Esophagus muscularis mucosa (tissue), 4 donors: ENCODE data around the gene ACER3. TPM values are rescaled to one million over a fixed set of nuclear protein-coding genes. Genes with fewer than 3 reads are reported as not detected.

Experiments
- DNase-seq: peaks from one replicate; pipeline ENCODE4 v3.0.0-alpha.2; 2017; ENCODE audit errors: extremely low spot score
- H3K27ac ChIP-seq, 4 donors: fragments of 200-600 bp; sonication (generic); replicated peaks in 1 of 4; 1 replicate in 3 of 4; 2 replicates in 1 of 4; pipeline ENCODE4 v1.5.1; 2016 to 2019; ENCODE audit warnings: mild to moderate bottlenecking in 1 of 4
- H3K27me3 ChIP-seq, 4 donors: fragments of 200-600 bp; sonication (generic); one replicate each; pipeline versions ENCODE4 v1.5.1 to v1.6.0; 2016 to 2019
- H3K36me3 ChIP-seq, 4 donors: fragments of 200-600 bp; sonication (generic); one replicate each; pipeline ENCODE4 v1.5.1; 2016 to 2019
- H3K4me1 ChIP-seq, 4 donors: fragments of 200-600 bp; sonication (generic); one replicate each; pipeline ENCODE4 v1.5.1; 2016 to 2019
- H3K4me3 ChIP-seq, 4 donors: fragments of 200-600 bp; sonication (generic); 1 replicate in 2 of 4; 2 replicates in 2 of 4; pipeline ENCODE4 v1.5.1; 2016 to 2019; ENCODE audit warnings: mild to moderate bottlenecking in 4 of 4, moderate library complexity in 1 of 4
- H3K9me3 ChIP-seq, 4 donors: fragments of 200-600 bp; sonication (generic); 1 replicate in 3 of 4; 2 replicates in 1 of 4; pipeline ENCODE4 v1.5.1; 2016 to 2019
- EP300 ChIP-seq: sonication (generic); formaldehyde crosslinking; IDR thresholded peaks from one replicate; pipeline ENCODE4 v1.6.1; 2017; ENCODE audit warnings: antibody characterized with exemption
- POLR2A ChIP-seq: fragments of 450-650 bp; IDR thresholded peaks from one replicate; pipeline ENCODE4 v1.6.1; 2017; ENCODE audit warnings: antibody characterized with exemption, moderate library complexity, mild to moderate bottlenecking, low read depth
- POLR2AphosphoS5 ChIP-seq, 2 donors: sonication (generic); formaldehyde crosslinking; IDR thresholded peaks; one replicate each; pipeline ENCODE4 v1.6.1; 2017; ENCODE audit warnings: antibody characterized with exemption in 2 of 2
- WGBS: methylation state at CpG from one replicate; pipeline ENCODE4 v1.1.5; 2018; 5-methylcytosine and 5-hydroxymethylcytosine counted together
- intact Hi-C: fragments of 100-400 bp; cut with DNase I; formaldehyde crosslinking; loops from one replicate; pipeline ENCODE4 v1.15.1; 2023
- total RNA-seq, 4 donors: library from RNA; depleted of rRNA; stranded (reverse); fragments of >200 nt; gene quantifications; one replicate each; pipeline versions ENCODE4 v1.1.0 to v1.2.1, GENCODE V29; 2016
- TF ChIP-seq, protein P1 (sequence below), 3 experiments: fragments of 200-600 bp in 2 of 3; fragments of 450-650 bp in 1 of 3; sonication (generic) in 2 of 3; IDR thresholded peaks; one replicate each; pipeline ENCODE4 v1.5.1; 2017 to 2019; ENCODE audit warnings: antibody characterized with exemption in 3 of 3, mild to moderate bottlenecking in 2 of 3, moderate library complexity in 1 of 3

The ACER3 gene
- total RNA-seq, 4 donors from 2014 or later, result 10.5 to 12.8 (median 11.2) TPM

DNA sequence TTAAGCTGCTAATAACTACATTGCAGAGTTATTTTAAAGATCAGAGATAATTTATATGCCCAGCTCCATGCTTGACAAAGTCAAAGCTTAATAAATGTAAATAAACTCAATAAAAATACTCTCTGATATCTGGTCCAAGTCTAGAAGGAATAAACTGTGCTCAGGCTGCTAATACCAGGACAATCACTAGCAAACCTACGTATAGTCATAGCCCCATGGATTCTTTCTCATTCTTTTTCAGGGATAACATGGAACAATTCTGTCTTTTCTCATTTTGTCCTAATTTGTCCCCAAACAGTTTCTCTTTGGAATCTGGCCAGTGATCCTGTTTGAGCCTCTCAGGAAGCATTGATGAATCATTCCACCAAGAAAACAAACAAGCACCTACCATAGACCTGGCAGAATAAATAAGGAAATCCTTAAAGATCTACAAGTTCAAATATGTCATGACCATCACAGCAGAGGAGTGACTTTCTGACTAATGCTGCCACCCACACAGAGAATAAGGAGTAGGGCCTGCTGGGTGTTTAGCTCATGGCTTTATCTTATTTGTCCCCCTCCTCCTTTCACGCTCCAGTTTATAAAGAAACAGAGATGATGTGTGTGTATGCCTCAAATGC is 159.4 kb downstream of the ACER3 start:
- intact Hi-C loops, result no loop called here
- no peaks in the 10 kb centered on the region for H3K4me1 ChIP-seq
- peaks cover 0 to 40% (median 14%) of the 10 kb centered on the region in 4 donors for H3K36me3 ChIP-seq

DNA sequence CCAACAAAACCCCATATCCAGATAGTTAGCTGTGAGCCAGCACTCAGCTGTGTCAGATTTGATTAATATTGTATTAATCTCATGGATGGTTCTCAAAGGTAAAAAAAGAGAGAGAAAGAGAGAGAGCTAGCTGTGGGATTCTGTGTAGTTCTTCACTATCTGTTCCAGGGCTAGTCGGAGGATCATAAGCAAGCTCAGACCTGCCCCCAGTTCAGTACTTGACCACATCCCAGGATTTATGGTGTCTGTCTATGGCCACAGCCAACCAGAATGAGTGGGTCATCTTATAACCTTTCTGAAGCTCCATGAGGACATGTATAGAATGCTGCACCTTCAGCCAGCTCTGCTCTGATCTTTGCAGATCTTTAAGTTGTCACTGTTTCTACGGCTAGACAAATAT is 160.0 kb downstream of the ACER3 start:
- Histone ChIP-seq H3K9me3 (no peaks in the 10 kb centered on the region), H3K36me3 (peaks cover 0 to 40% (median 14%) of the 10 kb centered on the region in 4 donors), H3K27me3 (no peaks in the 10 kb centered on the region), H3K4me3 (no peak overlapping the region), H3K4me1 (no peaks in the 10 kb centered on the region), H3K27ac (no peak overlapping the region)
- no peak for DNase-seq
- 94% methylated on average over 2 of the region's 2 CpGs for WGBS
- intact Hi-C loops, result no loop called here
- TF ChIP-seq EP300 (no peak), POLR2A (no peak), POLR2AphosphoS5 (IDR thresholded peaks at IDR 0.05) (no peak)
- TF ChIP-seq, protein P1, sequence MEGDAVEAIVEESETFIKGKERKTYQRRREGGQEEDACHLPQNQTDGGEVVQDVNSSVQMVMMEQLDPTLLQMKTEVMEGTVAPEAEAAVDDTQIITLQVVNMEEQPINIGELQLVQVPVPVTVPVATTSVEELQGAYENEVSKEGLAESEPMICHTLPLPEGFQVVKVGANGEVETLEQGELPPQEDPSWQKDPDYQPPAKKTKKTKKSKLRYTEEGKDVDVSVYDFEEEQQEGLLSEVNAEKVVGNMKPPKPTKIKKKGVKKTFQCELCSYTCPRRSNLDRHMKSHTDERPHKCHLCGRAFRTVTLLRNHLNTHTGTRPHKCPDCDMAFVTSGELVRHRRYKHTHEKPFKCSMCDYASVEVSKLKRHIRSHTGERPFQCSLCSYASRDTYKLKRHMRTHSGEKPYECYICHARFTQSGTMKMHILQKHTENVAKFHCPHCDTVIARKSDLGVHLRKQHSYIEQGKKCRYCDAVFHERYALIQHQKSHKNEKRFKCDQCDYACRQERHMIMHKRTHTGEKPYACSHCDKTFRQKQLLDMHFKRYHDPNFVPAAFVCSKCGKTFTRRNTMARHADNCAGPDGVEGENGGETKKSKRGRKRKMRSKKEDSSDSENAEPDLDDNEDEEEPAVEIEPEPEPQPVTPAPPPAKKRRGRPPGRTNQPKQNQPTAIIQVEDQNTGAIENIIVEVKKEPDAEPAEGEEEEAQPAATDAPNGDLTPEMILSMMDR (IDR thresholded peaks at IDR 0.05), result no peak

More for the DNA sequence above, 159.4 kb downstream of the ACER3 start:
- no peaks in the 10 kb centered on the region for H3K27me3 ChIP-seq
- H3K4me3 ChIP-seq, result no peak overlapping the region
- 81% methylated on average over 2 of the region's 2 CpGs for WGBS
- H3K9me3 ChIP-seq, result no peaks in the 10 kb centered on the region
- TF ChIP-seq EP300, result no peak
- TF ChIP-seq, protein P1 (IDR thresholded peaks at IDR 0.05), result no peak
- no peak for TF ChIP-seq POLR2AphosphoS5 (IDR thresholded peaks at IDR 0.05)
- no peak for TF ChIP-seq POLR2A
- DNase-seq, result no peak
- no peak overlapping the region for H3K27ac ChIP-seq

DNA sequence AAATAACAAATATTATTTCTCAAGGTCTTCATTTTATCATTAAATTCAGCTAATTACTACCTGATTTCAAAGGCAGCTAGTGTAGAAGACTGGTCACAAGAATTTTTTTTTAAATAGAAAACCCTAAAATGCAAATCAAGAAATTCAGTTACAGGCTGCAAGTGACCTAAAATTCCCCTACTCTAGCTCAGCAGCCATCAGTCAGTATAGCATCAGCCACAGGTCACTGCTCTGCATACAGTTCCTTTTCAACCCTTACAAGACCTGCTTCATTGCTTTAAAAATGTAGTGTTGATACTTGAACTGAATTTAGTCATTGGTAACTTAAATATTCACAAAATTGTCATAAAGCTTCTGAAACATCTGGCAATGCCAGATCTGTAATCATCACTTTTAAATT is 164.0 kb downstream of the ACER3 start:
- Histone ChIP-seq H3K4me1 (no peaks in the 10 kb centered on the region), H3K4me3 (no peak overlapping the region), H3K9me3 (no peaks in the 10 kb centered on the region), H3K36me3 (peaks cover 0 to 21% (median 12%) of the 10 kb centered on the region in 4 donors), H3K27ac (no peak overlapping the region), H3K27me3 (peaks cover 0 to 7% (median 0%) of the 10 kb centered on the region in 4 donors)
- intact Hi-C loops, result no loop called here
- no peak for DNase-seq
- TF ChIP-seq, protein P1 (IDR thresholded peaks at IDR 0.05), result no peak
- TF ChIP-seq EP300 (no peak), POLR2AphosphoS5 (IDR thresholded peaks at IDR 0.05) (no peak), POLR2A (no peak)

DNA sequence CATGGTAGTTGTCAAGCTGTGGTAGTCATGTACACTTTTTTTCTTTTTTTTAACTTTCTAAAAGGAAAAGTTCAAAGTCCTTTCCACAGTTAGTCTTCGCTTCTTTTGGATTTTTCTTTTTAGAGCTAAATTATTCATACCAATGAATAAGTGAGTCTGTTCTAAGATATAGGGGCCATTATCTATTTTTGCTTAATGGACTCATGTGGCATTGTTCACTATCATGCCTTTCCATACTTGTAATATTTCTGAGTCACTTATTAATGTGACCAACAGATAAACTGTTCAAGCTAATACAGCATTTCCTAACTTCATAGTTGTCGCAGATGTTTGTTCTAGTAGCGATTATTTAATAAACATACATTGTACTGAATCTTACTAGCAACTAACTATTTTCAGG is 165.5 kb downstream of the ACER3 start:
- TF ChIP-seq, protein P1 (IDR thresholded peaks at IDR 0.05), result no peak
- TF ChIP-seq POLR2A, result no peak
- TF ChIP-seq EP300, result no peak
- no peak for TF ChIP-seq POLR2AphosphoS5 (IDR thresholded peaks at IDR 0.05)
- no peaks in the 10 kb centered on the region for H3K4me1 ChIP-seq
- DNase-seq, result no peak
- H3K9me3 ChIP-seq, result no peaks in the 10 kb centered on the region
- H3K27ac ChIP-seq, result no peak overlapping the region
- peaks cover 0 to 9% (median 3%) of the 10 kb centered on the region in 4 donors for H3K36me3 ChIP-seq
- H3K4me3 ChIP-seq, result no peak overlapping the region
- peaks cover 0 to 22% (median 6%) of the 10 kb centered on the region in 4 donors for H3K27me3 ChIP-seq
- intact Hi-C loops, result no loop called here
- WGBS, result 92% methylated on average over 3 of the region's 3 CpGs

GRCh38 chr11:77026743-77027142 is 166.0 kb downstream of the ACER3 start:
- TF ChIP-seq POLR2A (no peak), POLR2AphosphoS5 (IDR thresholded peaks at IDR 0.05) (no peak), EP300 (no peak)
- TF ChIP-seq, protein P1 (IDR thresholded peaks at IDR 0.05), result no peak
- no peaks in the 10 kb centered on the region for H3K4me1 ChIP-seq
- DNase-seq, result peak; percentile 34
- peaks cover 0 to 8% (median 2%) of the 10 kb centered on the region in 4 donors for H3K36me3 ChIP-seq
- H3K4me3 ChIP-seq, result no peak overlapping the region
- intact Hi-C loops, result no loop called here
- WGBS, result 82% methylated on average over 2 of the region's 2 CpGs
- peaks cover 0 to 27% (median 8%) of the 10 kb centered on the region in 4 donors for H3K27me3 ChIP-seq
- no peak overlapping the region for H3K27ac ChIP-seq
- no peaks in the 10 kb centered on the region for H3K9me3 ChIP-seq
